NB4 (cell line): ENCODE data around the gene GNG7.

Experiments used
- CTCF ChIP-seq: IDR thresholded peaks from one replicate; pipeline ENCODE4 v1.5.1; 2012; ENCODE audit warnings: low read depth, low read length
- MYC ChIP-seq: IDR thresholded peaks from 2 replicates; pipeline ENCODE4 v1.6.1; 2011; ENCODE audit warnings: low read depth, low read length
- POLR2A ChIP-seq: IDR thresholded peaks from 2 replicates; pipeline ENCODE4 v1.6.1; 2011; ENCODE audit warnings: mild to moderate bottlenecking; ENCODE audit not compliant: insufficient read length; ENCODE audit errors: extremely low read depth
- TF ChIP-seq, protein P1 (sequence below): IDR thresholded peaks from 2 replicates; pipeline ENCODE4 v1.6.1; 2011; ENCODE audit warnings: low read depth, low read length

GRCh38 chr19:2579678-2580280 is 122.7 kb downstream of the GNG7 start:
- TF ChIP-seq CTCF (no peak), POLR2A (no peak), MYC (no peak)
- TF ChIP-seq, protein P1, sequence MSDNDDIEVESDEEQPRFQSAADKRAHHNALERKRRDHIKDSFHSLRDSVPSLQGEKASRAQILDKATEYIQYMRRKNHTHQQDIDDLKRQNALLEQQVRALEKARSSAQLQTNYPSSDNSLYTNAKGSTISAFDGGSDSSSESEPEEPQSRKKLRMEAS: no peak
